ENCODE data around the gene GAREM1. TPM values are rescaled to one million over a fixed set of nuclear protein-coding genes. Genes with fewer than 3 reads are reported as not detected.
"Not testable (repeated sequence)": the region's sequence is repeated elsewhere in the genome, so short reads cannot be mapped to it uniquely, and the experiment has no call there.

GAREM1 gene
- total RNA-seq, 2 experiments from 2014 or later = 0.05 TPM; not detected in 1

DNA sequence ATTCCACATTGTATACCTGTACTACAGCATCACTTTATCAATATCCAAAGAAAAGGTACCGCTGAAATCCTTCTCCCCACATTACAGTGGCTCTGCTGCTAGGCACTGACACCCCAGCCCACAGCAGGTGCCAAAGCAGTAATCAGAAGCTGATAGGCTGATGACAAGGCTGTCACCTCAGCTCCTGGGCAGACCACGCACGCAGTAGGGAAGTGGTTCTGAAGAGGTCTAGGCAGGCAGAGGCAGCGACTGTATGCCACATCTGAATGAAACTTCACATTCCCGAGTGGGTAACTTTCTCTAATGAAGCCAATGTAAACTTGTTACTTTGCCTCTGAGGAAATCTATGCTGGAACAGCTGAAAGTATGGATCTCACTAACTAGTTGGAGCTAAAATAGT lies 167.9 kb downstream of the GAREM1 start:
- H3K36me3 Mint-ChIP-seq = no peaks in the 10 kb centered on the region
- no peak overlapping the region for H3K4me3 Mint-ChIP-seq
- intact Hi-C loops (cut with micrococcal nuclease) = no loop called here
- CTCF ChIA-PET = no interaction called here
- POLR2A ChIA-PET = no interaction called here
- no peaks in the 10 kb centered on the region for H3K9me3 Mint-ChIP-seq
- no peak for DNase-seq
- no peak overlapping the region for H3K27ac Mint-ChIP-seq
- peaks cover 2% of the 10 kb centered on the region for H3K27me3 Mint-ChIP-seq
- H3K4me1 Mint-ChIP-seq (ENCODE audit: low read depth) = peaks cover 5% of the 10 kb centered on the region

GRCh38 chr18:32301976-32302743 lies 168.5 kb downstream of the GAREM1 start:
- Mint-ChIP-seq H3K36me3 (no peaks in the 10 kb centered on the region), H3K9me3 (no peaks in the 10 kb centered on the region), H3K27ac (no peak overlapping the region), H3K4me3 (no peak overlapping the region), H3K27me3 (peaks cover 2% of the 10 kb centered on the region), H3K4me1 (ENCODE audit: low read depth) (peaks cover 5% of the 10 kb centered on the region)
- intact Hi-C loops (cut with micrococcal nuclease) = no loop called here
- CTCF ChIA-PET = interaction anchor here (0.6 to 1.7 kb wide), 3 partner anchors 13 to 378 kb away, joined by 3 to 5 read pairs (median 3); no protein-coding TSS in a partner anchor
- no peak for DNase-seq
- POLR2A ChIA-PET = no interaction called here

GRCh38 chr18:32301361-32301760 lies 169.3 kb downstream of the GAREM1 start:
- no peak for DNase-seq
- ChIA-PET CTCF (interaction anchor here (0.6 to 1.7 kb wide), 3 partner anchors 12 to 377 kb away, joined by 3 to 5 read pairs (median 3); no protein-coding TSS in a partner anchor), POLR2A (no interaction called here)
- Mint-ChIP-seq H3K27ac (no peak overlapping the region), H3K27me3 (peaks cover 2% of the 10 kb centered on the region), H3K4me3 (no peak overlapping the region), H3K36me3 (no peaks in the 10 kb centered on the region), H3K4me1 (ENCODE audit: low read depth) (peaks cover 5% of the 10 kb centered on the region), H3K9me3 (no peaks in the 10 kb centered on the region)
- intact Hi-C loops (cut with micrococcal nuclease) = no loop called here

- Mint-ChIP-seq H3K9me3 (no peaks in the 10 kb centered on the region), H3K27ac (no peak overlapping the region), H3K4me3 (no peak overlapping the region), H3K27me3 (peaks cover 2% of the 10 kb centered on the region), H3K36me3 (no peaks in the 10 kb centered on the region), H3K4me1 (ENCODE audit: low read depth) (peaks cover 5% of the 10 kb centered on the region)
- intact Hi-C loops (cut with micrococcal nuclease) = no loop called here
- no peak for DNase-seq
- ChIA-PET POLR2A (no interaction called here), CTCF (interaction anchor here (1.7 kb wide), 1 partner anchor 29 kb away, joined by 5 read pairs; no protein-coding TSS in a partner anchor)
Measured at GRCh38 chr18:32300914-32301313, 169.8 kb downstream of the GAREM1 start.

DNA sequence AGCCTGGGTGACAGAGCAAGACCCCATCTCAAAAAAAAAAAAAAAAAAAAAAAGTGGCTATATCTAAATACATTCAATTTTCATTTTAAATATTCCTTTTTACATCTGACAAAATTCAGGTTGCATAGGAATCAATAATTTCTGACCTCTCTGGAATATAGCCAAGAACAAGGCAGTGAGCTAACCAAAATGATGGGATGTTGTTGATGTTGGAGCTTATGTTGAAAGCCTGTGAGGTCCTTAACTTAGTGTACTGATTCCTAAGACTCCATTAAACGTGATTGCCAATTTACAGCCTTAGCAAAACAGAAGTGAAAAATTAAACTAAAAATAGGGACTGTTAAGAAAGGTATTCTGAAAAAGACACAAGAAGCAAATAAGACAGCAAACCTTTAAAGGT lies 171.2 kb downstream of the GAREM1 start:
- CTCF ChIA-PET = interaction anchor here (1.0 kb wide), 1 partner anchor 253 kb away, joined by 4 read pairs; no protein-coding TSS in a partner anchor
- H3K27ac Mint-ChIP-seq = no peak overlapping the region
- H3K9me3 Mint-ChIP-seq = no peaks in the 10 kb centered on the region
- H3K36me3 Mint-ChIP-seq = no peaks in the 10 kb centered on the region
- no peak overlapping the region for H3K4me3 Mint-ChIP-seq
- H3K4me1 Mint-ChIP-seq (ENCODE audit: low read depth) = peaks cover 5% of the 10 kb centered on the region
- peaks cover 2% of the 10 kb centered on the region for H3K27me3 Mint-ChIP-seq
- DNase-seq = no peak
- POLR2A ChIA-PET = no interaction called here
- intact Hi-C loops (cut with micrococcal nuclease) = no loop called here

DNA sequence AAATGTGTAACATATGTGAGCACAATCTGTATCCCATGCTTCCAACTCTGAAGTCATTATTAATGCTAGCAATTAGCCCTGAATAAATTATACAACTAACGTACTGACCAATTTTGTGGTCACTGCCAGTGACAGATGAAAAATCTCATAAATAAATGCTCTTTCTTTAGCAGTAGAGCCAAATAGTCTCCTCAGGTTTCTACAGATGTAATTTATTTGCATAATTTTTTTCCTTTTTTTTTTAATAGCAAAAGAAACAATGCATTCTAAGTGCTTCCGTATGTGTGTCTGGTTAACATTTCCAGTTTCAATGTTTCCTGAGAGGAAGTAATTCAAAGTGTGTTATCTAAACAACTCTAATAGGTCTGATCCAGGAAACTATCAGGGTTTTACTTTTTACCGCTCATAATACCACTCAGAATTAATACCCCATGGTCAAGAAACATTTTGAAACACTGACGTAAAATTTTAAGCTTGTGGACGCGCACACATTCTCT lies 172.5 kb downstream of the GAREM1 start:
- no peak for DNase-seq
- H3K4me3 Mint-ChIP-seq = no peak overlapping the region
- ChIA-PET CTCF (no interaction called here), POLR2A (no interaction called here)
- no peak overlapping the region for H3K27ac Mint-ChIP-seq
- intact Hi-C loops (cut with micrococcal nuclease) = no loop called here
- H3K27me3 Mint-ChIP-seq = peaks cover 2% of the 10 kb centered on the region
- H3K36me3 Mint-ChIP-seq = no peaks in the 10 kb centered on the region
- peaks cover 5% of the 10 kb centered on the region for H3K4me1 Mint-ChIP-seq (ENCODE audit: low read depth)
- H3K9me3 Mint-ChIP-seq = no peaks in the 10 kb centered on the region

DNA sequence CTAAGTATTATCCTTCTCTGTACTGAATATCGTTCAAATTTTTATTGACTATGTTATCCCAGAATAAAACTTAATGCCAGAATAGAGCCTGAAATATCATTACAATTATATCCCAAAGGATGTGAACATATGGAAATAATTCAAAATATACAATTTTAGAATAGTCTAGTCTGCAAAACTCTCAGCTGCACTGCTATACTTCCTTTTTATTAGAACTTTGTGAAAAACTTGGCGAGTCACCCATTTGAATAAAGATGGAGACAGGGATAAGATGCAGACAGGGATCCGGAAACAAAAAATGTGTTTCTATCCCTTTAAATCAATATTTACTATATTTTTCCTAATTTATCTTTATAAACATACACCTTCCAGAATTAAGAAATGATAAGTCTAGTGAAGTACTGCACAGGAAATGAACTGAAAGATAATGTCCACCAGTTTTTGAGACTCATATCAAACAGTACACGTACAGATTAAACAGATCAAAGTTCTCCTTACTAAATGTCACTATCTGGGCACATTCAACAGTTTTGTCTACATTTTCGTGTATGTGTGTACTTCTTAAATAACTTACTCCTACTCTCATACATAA lies 173.0 kb downstream of the GAREM1 start:
- Mint-ChIP-seq H3K27ac (no peak overlapping the region), H3K36me3 (no peaks in the 10 kb centered on the region), H3K4me3 (no peak overlapping the region), H3K9me3 (no peaks in the 10 kb centered on the region), H3K4me1 (ENCODE audit: low read depth) (peaks cover 5% of the 10 kb centered on the region), H3K27me3 (peaks cover 2% of the 10 kb centered on the region)
- DNase-seq = no peak
- POLR2A ChIA-PET = no interaction called here
- CTCF ChIA-PET = interaction anchor here (1.6 kb wide), 1 partner anchor 26 kb away, joined by 3 read pairs; no protein-coding TSS in a partner anchor
- intact Hi-C loops (cut with micrococcal nuclease) = no loop called here

- H3K4me1 Mint-ChIP-seq (ENCODE audit: low read depth) = no peaks in the 10 kb centered on the region
- no peaks in the 10 kb centered on the region for H3K9me3 Mint-ChIP-seq
- peaks cover 2% of the 10 kb centered on the region for H3K27me3 Mint-ChIP-seq
- ChIA-PET POLR2A (no interaction called here), CTCF (interaction anchor here (1.6 kb wide), 1 partner anchor 25 kb away, joined by 3 read pairs; no protein-coding TSS in a partner anchor)
- intact Hi-C loops (cut with micrococcal nuclease) = no loop called here
- H3K36me3 Mint-ChIP-seq = no peaks in the 10 kb centered on the region
- H3K27ac Mint-ChIP-seq = no peak overlapping the region
- DNase-seq = no peak
- H3K4me3 Mint-ChIP-seq = no peak overlapping the region
Measured at GRCh38 chr18:32296851-32297250, 173.8 kb downstream of the GAREM1 start.

- DNase-seq = no peak
- H3K9me3 Mint-ChIP-seq = peaks cover 4% of the 10 kb centered on the region
- no peaks in the 10 kb centered on the region for H3K36me3 Mint-ChIP-seq
- H3K27ac Mint-ChIP-seq = no peak overlapping the region
- POLR2A ChIA-PET = no interaction called here
- H3K4me3 Mint-ChIP-seq = no peak overlapping the region
- intact Hi-C loops (cut with micrococcal nuclease) = no loop called here
- CTCF ChIA-PET = no interaction called here
- H3K27me3 Mint-ChIP-seq = peaks cover 4% of the 10 kb centered on the region
- H3K4me1 Mint-ChIP-seq (ENCODE audit: low read depth) = no peaks in the 10 kb centered on the region
Measured at GRCh38 chr18:32295604-32296003, 175.1 kb downstream of the GAREM1 start.

GRCh38 chr18:32293107-32293506 lies 177.6 kb downstream of the GAREM1 start:
- no peak for DNase-seq
- intact Hi-C loops (cut with micrococcal nuclease) = no loop called here
- Mint-ChIP-seq H3K9me3 (peaks cover 4% of the 10 kb centered on the region), H3K4me1 (ENCODE audit: low read depth) (no peaks in the 10 kb centered on the region), H3K36me3 (no peaks in the 10 kb centered on the region), H3K4me3 (no peak overlapping the region), H3K27me3 (peaks cover 4% of the 10 kb centered on the region), H3K27ac (no peak overlapping the region)
- POLR2A ChIA-PET = no interaction called here
- CTCF ChIA-PET = interaction anchor here (1.1 kb wide), 1 partner anchor 12 kb away, joined by 4 read pairs; no protein-coding TSS in a partner anchor

DNA sequence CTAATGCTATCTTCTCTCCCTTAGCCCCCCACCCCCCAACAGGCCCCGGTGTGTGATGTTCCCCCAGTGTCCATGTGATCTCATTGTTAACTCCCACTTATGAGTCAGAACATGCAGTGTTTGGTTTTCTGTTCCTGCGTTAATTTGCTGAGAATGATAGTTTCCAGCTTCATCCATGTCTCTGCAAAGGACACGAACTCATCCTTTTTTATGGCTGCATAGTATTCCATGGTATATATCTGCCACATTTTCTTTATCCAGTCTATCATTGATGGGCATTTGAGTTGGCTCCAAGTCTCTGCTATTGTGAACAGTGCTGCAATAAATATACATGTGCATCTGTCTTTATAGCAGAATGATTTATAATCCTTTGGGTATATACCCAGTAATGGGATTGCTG lies 179.1 kb downstream of the GAREM1 start:
- H3K9me3 Mint-ChIP-seq; H3K27me3 Mint-ChIP-seq; H3K36me3 Mint-ChIP-seq; H3K27ac Mint-ChIP-seq; H3K4me1 Mint-ChIP-seq (ENCODE audit: low read depth); H3K4me3 Mint-ChIP-seq; DNase-seq; CTCF ChIA-PET; intact Hi-C loops (cut with micrococcal nuclease); POLR2A ChIA-PET: not testable (repeated sequence)

GRCh38 chr18:32290810-32291209 lies 179.9 kb downstream of the GAREM1 start:
- H3K9me3 Mint-ChIP-seq = peaks cover 4% of the 10 kb centered on the region
- no peak for DNase-seq
- no peak overlapping the region for H3K27ac Mint-ChIP-seq
- H3K27me3 Mint-ChIP-seq = peaks cover 6% of the 10 kb centered on the region
- intact Hi-C loops (cut with micrococcal nuclease) = no loop called here
- no peaks in the 10 kb centered on the region for H3K4me1 Mint-ChIP-seq (ENCODE audit: low read depth)
- ChIA-PET CTCF (interaction anchor here (0.7 to 2.4 kb wide), 4 partner anchors 32 to 262 kb away, joined by 4 to 17 read pairs (median 9); partner anchors contain the start of gene GAREM1), POLR2A (no interaction called here)
- H3K36me3 Mint-ChIP-seq = no peaks in the 10 kb centered on the region
- H3K4me3 Mint-ChIP-seq = no peak overlapping the region
